ENCODE results near the gene MTHFSD.

Gene MTHFSD

GRCh38 chr16:86500708-86501510, 54.1 kb downstream of the MTHFSD start:
- no peak for DNase-seq

DNA sequence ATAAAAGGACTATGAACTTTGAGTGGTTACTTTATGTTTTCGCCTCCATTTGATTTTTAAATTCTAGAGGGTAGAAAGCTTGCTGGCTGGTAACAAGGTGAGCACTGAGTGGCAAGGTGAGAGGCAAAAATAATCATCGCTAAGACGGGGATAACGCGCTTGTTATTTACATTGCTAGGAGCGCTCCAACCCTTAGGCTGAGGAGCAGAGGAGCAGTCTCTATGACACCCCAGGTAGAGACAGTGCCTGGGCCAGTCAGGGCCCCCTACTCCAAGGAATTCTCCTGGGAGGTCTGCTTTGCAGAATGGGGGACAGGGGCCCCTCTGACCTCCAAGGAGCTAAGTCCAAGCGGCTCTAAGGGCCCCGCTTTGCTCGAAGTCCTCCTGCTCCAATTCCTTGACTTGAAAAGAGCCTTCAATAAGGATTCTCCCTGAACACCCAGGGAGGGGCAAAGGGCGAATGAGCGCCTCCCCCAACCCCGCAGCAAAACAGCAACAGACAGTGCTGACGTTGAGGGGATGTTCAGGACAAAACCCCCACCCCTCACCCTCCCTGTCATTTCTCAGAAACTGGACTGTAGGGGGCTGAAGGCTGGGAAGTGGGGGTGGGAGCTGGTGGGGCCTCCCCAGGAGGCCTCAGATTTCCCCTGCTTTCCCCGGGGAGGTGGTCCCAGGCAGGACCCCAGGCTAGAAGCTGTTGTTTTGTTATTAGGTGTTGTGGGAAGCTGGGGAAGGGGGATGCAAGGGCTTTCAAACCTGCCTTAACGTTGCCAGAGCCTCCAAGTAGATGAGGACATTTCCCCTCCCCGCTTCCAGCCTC, 54.9 kb downstream of the MTHFSD start:
- DNase-seq = no peak

GRCh38 chr16:86499440-86499786, 55.6 kb downstream of the MTHFSD start:
- no peak for DNase-seq

DNA sequence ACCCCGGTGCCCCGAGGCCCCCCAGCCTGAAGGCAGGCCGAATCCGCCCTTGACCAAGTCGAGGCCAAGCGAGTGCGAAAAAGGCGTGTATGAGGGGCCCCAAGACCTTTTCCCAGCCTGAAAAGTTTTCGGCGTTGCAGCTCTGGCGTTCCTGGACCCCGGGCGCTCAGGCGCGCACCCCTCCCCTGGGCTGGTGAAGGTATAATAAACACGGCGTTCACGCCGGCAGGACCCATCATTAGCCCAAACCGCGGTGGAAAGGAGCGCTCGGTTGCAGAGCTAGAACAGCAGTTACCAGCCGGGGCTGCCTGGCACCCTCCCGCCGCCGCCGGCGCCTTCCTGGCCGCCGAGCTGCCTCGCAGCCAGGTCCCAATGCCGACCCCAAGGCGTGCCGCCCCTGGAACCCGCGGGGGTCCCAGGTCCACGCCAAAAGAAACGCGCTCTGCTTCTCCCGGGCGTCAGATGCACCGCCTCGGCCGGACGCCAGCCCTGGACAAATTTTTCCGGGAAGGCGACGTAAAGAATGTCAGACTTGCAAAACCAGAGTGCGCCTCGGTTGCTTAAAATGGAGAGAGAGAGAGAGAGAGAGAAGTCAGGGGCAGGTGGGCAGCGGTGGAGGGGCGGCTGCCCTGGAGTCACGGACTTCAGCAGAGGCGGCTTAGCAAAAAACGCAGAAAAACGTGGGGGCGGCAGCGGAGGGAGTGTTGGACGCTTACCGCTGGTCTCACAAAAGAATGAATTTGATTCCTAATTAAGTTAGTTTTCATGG, 56.2 kb downstream of the MTHFSD start:
- DNase-seq = peak; percentile 16

- no peak for DNase-seq
Observed at GRCh38 chr16:86498155-86498670, 56.8 kb downstream of the MTHFSD start.

- no peak for DNase-seq
Observed at GRCh38 chr16:86497551-86498021, 57.4 kb downstream of the MTHFSD start.

GRCh38 chr16:86496929-86497461, 58.0 kb downstream of the MTHFSD start:
- no peak for DNase-seq

DNA sequence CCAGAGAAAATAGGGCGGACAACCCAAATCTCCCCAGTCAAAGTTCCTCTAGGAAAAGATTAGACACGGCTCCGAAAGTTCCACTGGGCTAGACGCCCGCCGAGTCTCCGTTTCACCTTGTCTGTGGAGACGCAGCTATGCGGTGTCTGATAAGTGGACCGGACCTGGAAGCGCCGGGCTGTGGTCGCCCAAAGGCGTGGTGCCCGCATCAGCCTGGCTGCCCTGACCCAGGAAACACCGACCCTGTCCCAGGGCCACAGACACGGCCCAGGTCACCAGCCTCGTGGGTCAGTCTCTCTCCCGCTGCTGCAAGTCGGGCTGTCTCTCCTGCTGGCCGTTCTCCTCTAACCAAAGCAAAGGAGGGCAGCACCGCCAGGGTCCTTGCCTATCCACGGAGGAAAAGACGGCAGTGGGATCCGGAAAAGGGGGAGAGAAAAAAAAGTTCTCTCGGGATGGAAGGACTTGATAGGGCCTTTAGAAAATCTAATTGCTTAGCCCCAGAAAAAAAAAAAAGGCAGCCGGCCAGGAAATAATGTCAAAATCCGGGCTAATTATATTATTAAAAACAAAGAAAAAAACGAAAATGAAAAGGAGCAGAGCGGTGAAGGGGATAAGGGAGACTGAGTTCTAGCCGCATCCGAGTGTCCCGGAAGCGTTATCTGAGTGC, 58.6 kb downstream of the MTHFSD start:
- no peak for DNase-seq

DNA sequence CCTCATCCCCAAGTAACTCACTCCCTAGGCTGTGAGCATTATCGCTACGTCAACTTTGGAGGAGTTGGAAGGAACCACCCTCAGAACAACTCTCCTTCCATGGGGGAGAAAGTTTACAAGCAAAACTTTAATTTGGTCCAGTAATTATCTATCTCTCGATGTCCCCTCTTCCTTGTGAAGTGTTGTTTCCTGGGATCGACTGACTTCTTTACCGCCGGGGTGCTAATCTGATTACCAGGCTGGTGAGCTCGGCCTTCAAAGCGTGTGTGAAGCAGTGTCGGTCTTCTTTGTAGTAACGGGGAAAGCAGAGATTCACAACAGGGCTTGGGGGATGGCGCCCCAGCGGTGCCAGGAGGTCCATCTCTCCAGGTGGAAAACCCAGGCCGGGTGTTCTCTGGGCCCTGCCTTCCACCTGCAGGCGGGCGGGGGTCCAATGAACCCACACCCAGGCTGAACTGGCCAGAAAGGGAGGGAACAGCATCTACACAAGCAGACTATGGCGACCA, 59.2 kb downstream of the MTHFSD start:
- DNase-seq = no peak

DNA sequence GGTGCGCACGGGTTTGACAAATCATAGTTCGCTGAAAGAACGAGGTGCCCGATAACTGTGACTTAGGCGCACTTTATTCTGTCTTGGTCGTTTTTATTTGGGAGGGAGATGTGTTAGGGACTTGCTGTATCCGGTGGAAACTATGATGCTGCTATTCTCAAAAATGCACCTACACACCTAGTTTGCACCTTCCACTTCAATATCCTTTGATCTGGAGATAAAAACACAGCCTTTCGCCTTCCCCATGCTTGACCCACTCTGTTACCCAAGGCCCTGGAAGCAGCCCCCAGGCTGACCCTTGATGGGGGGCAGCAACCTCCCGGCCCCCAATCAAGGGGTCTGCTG, 59.7 kb downstream of the MTHFSD start:
- DNase-seq = no peak

GRCh38 chr16:86494565-86495356, 60.3 kb downstream of the MTHFSD start:
- DNase-seq = no peak

DNA sequence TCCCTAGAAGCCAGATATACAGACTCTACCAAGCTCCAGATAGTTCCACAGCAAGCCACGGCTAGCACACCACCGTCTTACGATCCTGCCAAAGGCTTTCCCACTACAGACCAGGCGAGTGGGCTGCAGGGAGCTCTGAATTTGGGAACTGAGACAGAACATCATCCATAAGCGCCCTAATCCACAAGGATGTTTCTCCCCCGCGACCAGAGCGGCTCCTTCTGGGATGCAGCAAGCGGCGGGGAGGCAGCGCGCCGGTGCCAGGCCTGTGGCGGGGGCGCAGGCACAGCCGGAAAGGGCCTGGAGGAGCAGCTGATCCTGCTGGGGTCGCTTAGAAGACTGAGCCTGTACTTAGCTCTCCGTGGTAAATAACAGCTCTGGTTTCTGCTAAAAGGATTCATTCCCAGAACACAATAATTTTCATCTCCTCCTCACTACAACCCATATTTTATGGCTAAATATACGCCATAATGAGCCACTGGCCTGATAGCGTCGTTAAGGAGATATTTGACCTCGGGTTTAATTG, 60.9 kb downstream of the MTHFSD start:
- DNase-seq = no peak

DNA sequence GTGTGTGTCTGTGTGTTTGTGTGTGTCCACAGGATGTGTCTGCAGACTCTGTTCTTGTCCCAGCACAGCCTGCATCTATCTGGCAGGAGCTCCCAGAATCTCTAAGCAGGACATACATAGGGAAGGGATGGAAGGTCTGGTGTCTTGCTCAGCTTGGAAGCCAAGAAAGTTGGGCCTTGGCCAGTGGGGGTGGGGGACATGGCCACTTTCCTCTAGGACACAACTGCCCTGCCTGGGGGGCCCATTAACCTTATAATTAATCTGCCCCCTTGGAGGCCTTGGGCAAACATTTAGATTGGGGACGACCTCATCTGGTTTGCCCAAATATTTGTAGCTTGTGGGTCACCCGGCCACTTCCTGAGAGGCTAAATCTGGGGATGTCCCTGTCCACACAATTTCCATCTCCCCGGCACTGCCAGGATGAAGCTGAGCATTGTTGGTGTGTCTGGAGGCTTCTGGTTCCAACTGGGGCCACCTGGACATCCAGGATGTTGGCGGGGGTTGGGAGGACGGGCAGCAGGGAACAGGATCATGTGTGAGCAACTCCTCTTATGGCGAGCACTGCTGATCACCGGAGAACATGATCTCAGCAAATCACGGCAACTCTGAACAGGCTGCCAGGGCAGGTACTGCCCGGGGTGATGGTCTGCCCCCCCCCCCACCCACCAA, 61.9 kb downstream of the MTHFSD start:
- DNase-seq = no peak

DNA sequence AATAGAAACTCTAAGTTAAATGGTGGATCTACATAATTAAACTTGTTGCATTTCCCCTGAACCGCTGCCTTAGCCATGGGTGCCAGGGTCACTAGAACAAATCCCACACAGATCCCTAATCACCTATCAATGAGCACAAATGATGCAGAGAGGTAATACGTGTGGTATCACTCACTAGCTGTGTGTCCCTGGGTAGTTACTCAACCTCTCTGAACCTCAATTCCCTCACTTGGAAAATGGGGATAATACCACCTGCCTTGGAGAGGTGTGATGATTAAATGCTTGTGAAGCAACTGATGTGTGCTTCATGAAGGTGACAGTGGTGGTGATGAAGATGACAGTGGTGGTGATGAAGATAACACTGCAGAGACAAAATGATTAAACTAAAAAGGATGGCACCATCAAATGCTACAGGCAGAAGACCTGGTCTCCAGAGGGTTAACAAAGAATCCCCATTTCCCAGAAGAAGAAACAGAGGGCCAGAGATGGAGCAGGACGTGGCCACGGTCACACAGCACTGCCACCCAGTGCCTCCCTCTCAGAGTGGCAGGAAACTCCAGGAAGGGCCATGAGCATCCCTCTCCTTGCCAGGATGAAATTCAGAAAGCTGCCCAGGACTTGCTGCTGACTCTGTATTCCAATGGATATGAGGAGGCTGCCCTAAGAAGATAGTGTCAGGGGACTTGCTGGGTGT, 62.6 kb downstream of the MTHFSD start:
- no peak for DNase-seq

DNA sequence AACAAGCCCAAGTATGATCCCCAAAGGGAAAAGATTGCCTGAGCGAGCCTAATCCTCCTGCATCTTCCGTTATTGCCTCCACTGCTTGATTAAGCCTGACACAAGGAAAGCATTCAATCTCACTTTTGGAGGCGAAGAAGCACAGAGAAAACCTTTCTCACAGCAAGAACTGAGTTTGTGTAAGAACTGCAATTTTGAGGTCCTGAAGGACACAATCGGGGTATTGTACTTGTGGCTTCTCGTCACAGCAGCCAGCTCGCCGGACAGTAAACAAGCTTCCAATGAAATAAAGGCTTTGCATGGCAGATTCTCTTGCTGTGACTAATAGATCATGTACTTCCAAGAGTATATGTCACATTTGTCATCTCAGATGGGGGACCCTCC, 63.4 kb downstream of the MTHFSD start:
- no peak for DNase-seq

DNA sequence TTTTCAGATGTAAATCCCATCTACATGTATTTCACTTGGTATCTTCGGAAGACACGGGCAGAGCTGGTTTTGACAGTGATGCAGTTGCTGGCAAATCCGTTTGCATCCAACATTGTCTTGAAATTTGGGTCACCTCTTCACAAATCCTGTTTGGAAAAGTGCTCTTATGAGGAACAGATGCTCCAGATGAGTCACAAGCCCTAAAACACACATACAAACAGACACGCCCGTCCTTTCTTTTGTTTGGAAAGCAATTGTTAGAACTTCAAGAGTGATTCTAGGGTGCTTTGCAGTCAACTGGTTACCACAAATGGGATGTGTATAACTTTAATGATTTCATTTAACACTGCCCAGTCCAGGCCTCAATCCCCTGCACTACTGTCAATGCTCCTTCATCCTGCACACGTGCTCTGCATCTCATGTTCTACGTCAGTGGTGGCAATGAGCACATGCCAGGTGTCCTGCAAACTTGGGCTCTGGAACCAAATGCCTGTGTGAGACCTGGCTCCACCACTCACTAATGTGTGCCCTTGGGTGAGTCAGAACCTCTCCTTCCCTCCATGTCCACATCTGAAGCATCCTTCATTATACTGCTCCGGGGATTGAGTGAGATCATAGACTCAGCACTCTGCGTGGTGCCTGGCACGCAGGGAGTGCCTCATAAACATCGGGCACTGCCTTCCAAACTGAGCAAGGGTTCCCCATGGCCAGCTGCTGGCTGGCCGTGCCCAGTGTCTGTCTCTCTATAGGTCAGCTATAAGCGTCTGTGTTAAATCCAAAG, 64.0 kb downstream of the MTHFSD start:
- DNase-seq = no peak

DNA sequence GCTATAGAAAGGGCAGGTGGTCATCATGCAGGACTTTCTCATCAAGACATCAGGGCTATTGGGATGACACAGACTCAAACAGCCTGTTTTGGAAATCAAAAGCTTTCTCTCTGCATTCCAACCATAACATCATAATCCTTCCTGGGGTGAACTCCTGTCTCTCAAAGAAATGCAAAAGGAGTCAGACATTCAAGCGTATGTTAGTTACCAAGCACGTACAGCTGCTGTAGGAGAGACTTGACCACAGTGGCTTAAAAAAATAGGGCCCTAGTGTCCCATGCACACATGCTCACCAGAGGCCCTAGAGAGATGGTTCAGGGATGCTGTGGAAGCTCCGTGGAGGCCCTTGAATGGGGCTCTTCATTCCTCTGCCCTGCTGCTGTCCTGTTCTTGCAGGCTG, 69.3 kb downstream of the MTHFSD start:
- no peak for DNase-seq

GRCh38 chr16:86484240-86484639, 70.8 kb downstream of the MTHFSD start:
- DNase-seq = no peak

GRCh38 chr16:86481607-86482006, 73.4 kb downstream of the MTHFSD start:
- no peak for DNase-seq
